ENCODE data around the gene SHC4.
A peak's percentile ranks its signal among the peaks of the same experiment; 100 is the strongest.

The SHC4 gene

GRCh38 chr15:48963524-48964113 is at the start of gene SHC4:
TSS of gene SHC4 (minus strand) at chr15:48963919. CDS start at chr15:48963015, 904 bp downstream.
- DNase-seq (no peak), ATAC-seq (replicated peaks) (peak; percentile 50 to 55)
- Mint-ChIP-seq H3K9me3 (no peaks in the 10 kb centered on the region), H3K27me3 (peaks cover 41 to 58% of the 10 kb centered on the region in 2 donors), H3K4me1 (peaks cover 17 to 21% of the 10 kb centered on the region in 2 donors), H3K36me3 (no peaks in the 10 kb centered on the region), H3K27ac (no peak within 1 kb of the TSS), H3K4me3 (peak within 1 kb of the TSS; percentile 69 to 74)

DNA sequence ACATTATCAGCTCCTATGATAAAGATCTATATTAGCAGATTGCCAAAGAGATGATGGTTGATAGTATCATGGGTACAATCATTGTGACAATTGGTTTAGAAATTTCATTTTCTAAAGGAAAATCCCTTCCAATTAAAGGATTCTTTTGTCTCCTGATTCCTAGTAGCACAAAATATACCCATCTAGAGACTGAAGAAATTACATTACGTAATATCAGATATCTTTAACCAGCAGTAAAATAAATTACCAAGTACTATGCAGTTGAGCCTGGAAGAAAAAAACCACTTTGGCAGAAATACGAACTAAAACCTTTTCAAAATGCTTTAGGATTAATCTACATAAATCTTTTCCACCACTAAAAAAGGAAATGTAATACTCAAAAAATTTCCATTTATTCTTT is 35.6 kb upstream of the SHC4 start:
- peaks cover 3 to 4% of the 10 kb centered on the region in 2 donors for H3K9me3 Mint-ChIP-seq
- no peaks in the 10 kb centered on the region for H3K4me1 Mint-ChIP-seq
- ATAC-seq (replicated peaks) = no peak
- H3K4me3 Mint-ChIP-seq = no peak overlapping the region
- H3K36me3 Mint-ChIP-seq = peaks cover 44 to 70% of the 10 kb centered on the region in 2 donors
- DNase-seq = no peak
- H3K27me3 Mint-ChIP-seq = no peaks in the 10 kb centered on the region
- no peak overlapping the region for H3K27ac Mint-ChIP-seq

DNA sequence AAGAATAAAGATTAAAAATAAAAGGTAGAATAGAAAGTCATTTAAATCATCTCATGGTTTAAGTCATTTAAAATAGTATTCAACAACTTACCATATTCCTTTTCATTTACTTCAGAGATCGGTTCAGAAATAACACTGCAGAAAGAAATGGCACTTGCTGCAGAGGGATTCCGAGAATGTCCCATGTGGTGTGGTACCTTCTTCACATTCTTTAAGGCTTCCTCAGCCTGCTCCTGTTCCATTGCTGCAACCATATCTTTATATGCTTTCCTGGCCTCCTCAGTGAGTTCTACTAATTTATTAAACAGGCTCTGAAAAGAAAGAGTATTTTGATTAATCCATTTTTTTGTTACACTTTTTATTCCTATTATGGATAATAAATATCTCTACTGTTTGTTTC is 32.6 kb upstream of the SHC4 start:
- ATAC-seq (replicated peaks) (no peak), DNase-seq (no peak)
- Mint-ChIP-seq H3K4me1 (peaks cover 6 to 12% of the 10 kb centered on the region in 2 donors), H3K27me3 (no peaks in the 10 kb centered on the region), H3K4me3 (no peak overlapping the region), H3K9me3 (no peaks in the 10 kb centered on the region), H3K27ac (no peak overlapping the region), H3K36me3 (peaks cover 38 to 62% of the 10 kb centered on the region in 2 donors)

GRCh38 chr15:48993380-48993779 is 29.7 kb upstream of the SHC4 start:
- Mint-ChIP-seq H3K27me3 (no peaks in the 10 kb centered on the region), H3K27ac (no peak overlapping the region), H3K4me3 (no peak overlapping the region), H3K36me3 (peaks cover 35 to 52% of the 10 kb centered on the region in 2 donors), H3K9me3 (no peaks in the 10 kb centered on the region), H3K4me1 (peaks cover 6 to 12% of the 10 kb centered on the region in 2 donors)
- ATAC-seq (replicated peaks) (no peak), DNase-seq (no peak)

GRCh38 chr15:48992545-48992944 is 28.8 kb upstream of the SHC4 start:
- Mint-ChIP-seq H3K4me3 (no peak overlapping the region), H3K27me3 (no peaks in the 10 kb centered on the region), H3K9me3 (no peaks in the 10 kb centered on the region), H3K4me1 (peaks cover 6 to 12% of the 10 kb centered on the region in 2 donors), H3K27ac (peak overlapping the region; percentile 79), H3K36me3 (peaks cover 38 to 55% of the 10 kb centered on the region in 2 donors)
- ATAC-seq (replicated peaks) (peak; percentile 100), DNase-seq (peak; percentile 26)

- no peaks in the 10 kb centered on the region for H3K9me3 Mint-ChIP-seq
- DNase-seq (no peak), ATAC-seq (replicated peaks) (peak in 1 of 2 donors; percentile 38)
- H3K4me3 Mint-ChIP-seq = no peak overlapping the region
- H3K36me3 Mint-ChIP-seq = peaks cover 33 to 51% of the 10 kb centered on the region in 2 donors
- peaks cover 6 to 12% of the 10 kb centered on the region in 2 donors for H3K4me1 Mint-ChIP-seq
- H3K27me3 Mint-ChIP-seq = no peaks in the 10 kb centered on the region
- peak overlapping the region; percentile 79 for H3K27ac Mint-ChIP-seq
Observed at GRCh38 chr15:48992096-48992495, 28.4 kb upstream of the SHC4 start.

GRCh38 chr15:48989170-48989569 is 25.5 kb upstream of the SHC4 start:
- H3K4me3 Mint-ChIP-seq = no peak overlapping the region
- H3K9me3 Mint-ChIP-seq = no peaks in the 10 kb centered on the region
- no peak for ATAC-seq (replicated peaks)
- peaks cover 18 to 33% of the 10 kb centered on the region in 2 donors for H3K36me3 Mint-ChIP-seq
- H3K27me3 Mint-ChIP-seq = no peaks in the 10 kb centered on the region
- no peak for DNase-seq
- peaks cover 6 to 12% of the 10 kb centered on the region in 2 donors for H3K4me1 Mint-ChIP-seq
- H3K27ac Mint-ChIP-seq = no peak overlapping the region

GRCh38 chr15:48987142-48987541 is 23.4 kb upstream of the SHC4 start:
- no peaks in the 10 kb centered on the region for H3K9me3 Mint-ChIP-seq
- H3K36me3 Mint-ChIP-seq = peaks cover 9 to 18% of the 10 kb centered on the region in 2 donors
- H3K27me3 Mint-ChIP-seq = peaks cover 0 to 5% of the 10 kb centered on the region in 2 donors
- H3K27ac Mint-ChIP-seq = no peak overlapping the region
- peaks cover 0 to 1% of the 10 kb centered on the region in 2 donors for H3K4me1 Mint-ChIP-seq
- ATAC-seq (replicated peaks) (no peak), DNase-seq (no peak)
- H3K4me3 Mint-ChIP-seq = no peak overlapping the region

DNA sequence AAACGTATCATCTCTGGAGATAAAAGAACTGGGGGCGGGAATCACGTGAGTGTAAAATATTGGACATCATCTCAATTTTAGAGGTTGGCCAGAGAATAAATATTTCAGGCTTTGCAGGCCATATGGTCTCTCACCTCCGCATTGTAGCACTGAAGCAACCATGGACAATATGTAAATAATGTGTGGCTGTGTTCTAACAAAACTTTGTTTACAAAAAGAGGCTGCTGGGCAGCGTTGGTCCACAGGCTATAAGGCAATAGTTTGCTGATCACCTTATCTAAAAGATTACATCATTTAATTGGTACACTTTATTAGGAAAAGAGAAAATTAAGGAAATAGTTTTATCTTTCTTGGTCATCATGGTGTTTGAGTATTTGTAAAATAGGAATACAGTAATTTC is 22.5 kb upstream of the SHC4 start:
- ATAC-seq (replicated peaks) (no peak), DNase-seq (no peak)
- Mint-ChIP-seq H3K4me3 (no peak overlapping the region), H3K4me1 (no peaks in the 10 kb centered on the region), H3K36me3 (peaks cover 5 to 15% of the 10 kb centered on the region in 2 donors), H3K27me3 (peaks cover 5 to 14% of the 10 kb centered on the region in 2 donors), H3K27ac (no peak overlapping the region), H3K9me3 (no peaks in the 10 kb centered on the region)

- DNase-seq (no peak), ATAC-seq (replicated peaks) (no peak)
- Mint-ChIP-seq H3K27ac (peak overlapping the region; percentile 42), H3K4me3 (no peak overlapping the region), H3K27me3 (peaks cover 5 to 20% of the 10 kb centered on the region in 2 donors), H3K36me3 (peaks cover 5 to 12% of the 10 kb centered on the region in 2 donors), H3K4me1 (no peaks in the 10 kb centered on the region), H3K9me3 (no peaks in the 10 kb centered on the region)
Observed at GRCh38 chr15:48985516-48985915, 21.8 kb upstream of the SHC4 start.

DNA sequence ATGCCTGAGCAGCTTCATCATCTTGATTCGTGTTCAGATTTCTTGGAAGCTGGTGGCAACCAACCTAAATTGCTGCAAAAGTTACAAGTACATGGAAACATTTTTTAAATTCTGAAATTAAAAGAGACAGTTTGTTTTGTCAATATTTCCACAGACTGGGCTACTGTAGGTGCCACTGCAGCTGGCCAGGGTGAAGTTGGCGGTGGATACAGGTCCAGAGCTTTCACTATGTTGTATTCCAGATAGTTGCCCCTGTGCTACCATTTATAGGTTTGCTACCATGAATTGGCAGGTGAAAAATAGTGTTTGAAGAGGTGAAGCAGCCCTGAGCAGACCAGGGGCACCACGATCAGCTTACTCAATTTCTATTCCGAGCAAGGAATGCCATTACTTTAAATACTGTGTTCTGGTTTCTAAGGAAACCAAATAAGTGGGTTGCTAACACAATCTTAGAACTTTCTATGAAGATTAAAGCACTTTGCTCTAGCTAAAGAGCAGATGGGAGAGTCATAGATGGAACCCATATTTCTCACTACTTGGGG is 21.2 kb upstream of the SHC4 start:
- Mint-ChIP-seq H3K27ac (no peak overlapping the region), H3K4me3 (no peak overlapping the region), H3K4me1 (no peaks in the 10 kb centered on the region), H3K27me3 (peaks cover 7 to 23% of the 10 kb centered on the region in 2 donors), H3K9me3 (no peaks in the 10 kb centered on the region), H3K36me3 (peaks cover 3 to 8% of the 10 kb centered on the region in 2 donors)
- no peak for ATAC-seq (replicated peaks)
- no peak for DNase-seq

GRCh38 chr15:48984021-48984710 is 20.4 kb upstream of the SHC4 start:
- Mint-ChIP-seq H3K4me3 (no peak overlapping the region), H3K36me3 (peaks cover 3 to 8% of the 10 kb centered on the region in 2 donors), H3K27me3 (peaks cover 10 to 26% of the 10 kb centered on the region in 2 donors), H3K4me1 (no peaks in the 10 kb centered on the region), H3K27ac (no peak overlapping the region), H3K9me3 (no peaks in the 10 kb centered on the region)
- ATAC-seq (replicated peaks) (no peak), DNase-seq (no peak)

- peaks cover 3 to 5% of the 10 kb centered on the region in 2 donors for H3K36me3 Mint-ChIP-seq
- H3K27ac Mint-ChIP-seq = peak overlapping the region; percentile 37
- DNase-seq (no peak), ATAC-seq (replicated peaks) (no peak)
- H3K27me3 Mint-ChIP-seq = peaks cover 15 to 26% of the 10 kb centered on the region in 2 donors
- no peaks in the 10 kb centered on the region for H3K9me3 Mint-ChIP-seq
- no peak overlapping the region for H3K4me3 Mint-ChIP-seq
- H3K4me1 Mint-ChIP-seq = no peaks in the 10 kb centered on the region
Observed at GRCh38 chr15:48983300-48983699, 19.6 kb upstream of the SHC4 start.

DNA sequence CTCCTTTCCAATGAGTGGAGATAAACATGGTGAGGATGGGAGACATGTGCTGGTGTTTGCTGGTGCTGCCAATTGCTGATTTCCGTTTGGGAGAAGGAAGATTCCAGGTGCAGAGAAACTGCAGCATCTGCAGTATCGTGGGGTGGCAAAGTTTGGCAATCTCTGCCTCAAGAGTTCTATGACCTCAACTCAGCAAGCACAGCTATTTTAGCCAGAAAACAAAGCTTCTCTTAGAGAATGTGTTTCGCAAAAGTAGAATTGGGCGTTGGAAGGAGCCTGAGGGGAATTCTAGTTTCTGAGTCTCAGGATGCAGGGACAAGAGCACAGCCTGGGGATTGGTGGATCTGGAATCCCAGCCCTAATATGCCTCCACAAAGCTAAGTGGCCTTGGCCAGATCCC is 18.2 kb upstream of the SHC4 start:
- no peak for DNase-seq
- Mint-ChIP-seq H3K27me3 (peaks cover 20 to 34% of the 10 kb centered on the region in 2 donors), H3K4me1 (no peaks in the 10 kb centered on the region), H3K4me3 (no peak overlapping the region), H3K27ac (no peak overlapping the region), H3K9me3 (no peaks in the 10 kb centered on the region), H3K36me3 (no peaks in the 10 kb centered on the region)
- ATAC-seq (replicated peaks) = no peak

DNA sequence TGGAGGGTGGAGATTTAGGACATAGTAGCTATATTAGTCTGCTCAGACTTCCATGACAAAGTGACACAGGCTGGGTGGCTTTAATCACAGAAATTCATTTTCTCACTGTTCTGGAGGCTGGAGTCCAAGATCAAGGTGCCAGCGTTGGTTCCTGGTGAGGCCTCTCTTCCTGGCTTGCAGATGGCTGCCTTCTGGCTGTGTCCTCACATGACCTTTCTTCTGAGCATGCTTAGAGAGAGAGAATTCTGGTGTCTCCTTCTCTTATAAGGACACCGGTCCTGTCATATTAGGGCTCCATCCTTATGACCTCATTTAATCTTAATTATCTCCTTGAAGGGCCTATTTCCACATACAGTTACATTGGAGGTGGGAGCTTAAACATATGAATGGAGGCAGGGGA is 14.9 kb upstream of the SHC4 start:
- ATAC-seq (replicated peaks) (no peak), DNase-seq (no peak)
- H3K27me3 Mint-ChIP-seq = peaks cover 25 to 60% of the 10 kb centered on the region in 2 donors
- no peak overlapping the region for H3K4me3 Mint-ChIP-seq
- no peaks in the 10 kb centered on the region for H3K36me3 Mint-ChIP-seq
- no peaks in the 10 kb centered on the region for H3K9me3 Mint-ChIP-seq
- no peak overlapping the region for H3K27ac Mint-ChIP-seq
- peaks cover 0 to 1% of the 10 kb centered on the region in 2 donors for H3K4me1 Mint-ChIP-seq
